RWPE2 (cell line): ENCODE results near the gene COASY.
A peak's percentile ranks its signal among the peaks of the same experiment; 100 is the strongest.

Experiments used
- ATAC-seq: fragments of 200-7000 bp; cut with Tn5 transposase; 3 replicates; pipeline ENCODE4 v1.9.1; 2021; ENCODE audit warnings: low read depth
- DNase-seq: peaks from one replicate; pipeline ENCODE4 v3.0.0-alpha.2; 2020; ENCODE audit warnings: low spot score
- H3K27ac ChIP-seq: fragments of 450-650 bp; 2 replicates; pipeline ENCODE4 v1.5.1; 2017; ENCODE audit warnings: mild to moderate bottlenecking; ENCODE audit not compliant: poor library complexity, severe bottlenecking
- H3K27me3 ChIP-seq: fragments of 250-450 bp; sonication (Bioruptor Pico); 2 replicates; pipeline ENCODE4 v1.5.1; 2021; ENCODE audit warnings: mild to moderate bottlenecking, moderate library complexity; ENCODE audit not compliant: insufficient read depth, poor library complexity, severe bottlenecking
- H3K36me3 ChIP-seq: fragments of 250-450 bp; sonication (Bioruptor Pico); 2 replicates; pipeline ENCODE4 v1.5.1; 2020; ENCODE audit warnings: low read depth, mild to moderate bottlenecking, moderate library complexity
- H3K4me1 ChIP-seq: fragments of 250-450 bp; sonication (Bioruptor Pico); 2 replicates; pipeline ENCODE4 v1.5.1; 2021; ENCODE audit warnings: mild to moderate bottlenecking, moderate library complexity; ENCODE audit not compliant: insufficient read depth, poor library complexity, severe bottlenecking
- H3K4me3 ChIP-seq: fragments of 250-450 bp; sonication (Bioruptor Pico); 2 replicates; pipeline ENCODE4 v1.5.1; 2021; ENCODE audit warnings: mild to moderate bottlenecking, moderate library complexity; ENCODE audit not compliant: severe bottlenecking
- H3K9me3 ChIP-seq: fragments of 250-450 bp; sonication (Bioruptor Pico); 2 replicates; pipeline ENCODE4 v1.5.1; 2021; ENCODE audit warnings: mild to moderate bottlenecking, moderate library complexity; ENCODE audit not compliant: severe bottlenecking
- CTCF ChIP-seq: fragments of 450-650 bp; IDR thresholded peaks from one replicate; pipeline ENCODE4 v1.5.1; 2017; ENCODE audit warnings: mild to moderate bottlenecking, moderate library complexity; ENCODE audit not compliant: poor library complexity, severe bottlenecking

COASY gene

GRCh38 chr17:42566883-42567573 lies 5.1 kb downstream of the COASY start, which contains the start of gene MLX:
MLX (plus strand) TSS chr17:42567100; CDS start chr17:42567125, 25 bp downstream.
- DNase-seq = no peak
- H3K36me3 ChIP-seq = peaks cover 70% of the 10 kb centered on the region

GRCh38 chr17:42568341-42569111 lies 6.6 kb downstream of the COASY start:
- no peak for ATAC-seq
- Histone ChIP-seq H3K4me1 (peaks cover 2% of the 10 kb centered on the region), H3K27ac (peak overlapping the region; percentile 69), H3K36me3 (peaks cover 82% of the 10 kb centered on the region), H3K4me3 (no peak overlapping the region), H3K9me3 (no peaks in the 10 kb centered on the region), H3K27me3 (no peaks in the 10 kb centered on the region)
- no peak for DNase-seq
- no peak for TF ChIP-seq CTCF

More at GRCh38 chr17:42566883-42567573, 5.1 kb downstream of the COASY start, which contains the start of gene MLX:
- Histone ChIP-seq H3K4me3 (peak within 1 kb of the TSS; percentile 84), H3K4me1 (peaks cover 2% of the 10 kb centered on the region), H3K27me3 (no peaks in the 10 kb centered on the region), H3K27ac (peak within 1 kb of the TSS; percentile 69), H3K9me3 (no peaks in the 10 kb centered on the region)
- no peak for TF ChIP-seq CTCF
- peak; percentile 61 for ATAC-seq

GRCh38 chr17:42571435-42572225 lies 9.7 kb downstream of the COASY start:
- ATAC-seq (no peak), DNase-seq (no peak)
- H3K9me3 ChIP-seq = no peaks in the 10 kb centered on the region
- no peak overlapping the region for H3K27ac ChIP-seq
- no peak for TF ChIP-seq CTCF
- peaks cover 9% of the 10 kb centered on the region for H3K4me1 ChIP-seq
- H3K27me3 ChIP-seq = no peaks in the 10 kb centered on the region
- H3K4me3 ChIP-seq = no peak overlapping the region
- peaks cover 86% of the 10 kb centered on the region for H3K36me3 ChIP-seq

- Histone ChIP-seq H3K27me3 (no peaks in the 10 kb centered on the region), H3K4me3 (no peak overlapping the region), H3K4me1 (peaks cover 11% of the 10 kb centered on the region), H3K27ac (no peak overlapping the region), H3K36me3 (peaks cover 90% of the 10 kb centered on the region), H3K9me3 (no peaks in the 10 kb centered on the region)
- DNase-seq = no peak
- ATAC-seq = no peak
- no peak for TF ChIP-seq CTCF
Measured at GRCh38 chr17:42573095-42573494, 11.1 kb downstream of the COASY start.
